Trophoblast cell (in vitro differentiated cells and primary cell): ENCODE results near the gene MGMT.

ENCODE experiments used
- DNase-seq, 2 donors: peaks; one replicate each; pipeline ENCODE4 v3.0.0-alpha.2; 2016
- H2AFZ ChIP-seq: 2 replicates; pipeline ENCODE4 v1.6.1; 2013; ENCODE audit warnings: low read length, moderate library complexity, mild to moderate bottlenecking; ENCODE audit not compliant: insufficient read depth, poor library complexity
- H2AK5ac ChIP-seq: 2 replicates; pipeline ENCODE4 v1.6.1; 2013; ENCODE audit warnings: mild to moderate bottlenecking, low read length
- H2BK120ac ChIP-seq: 2 replicates; pipeline ENCODE4 v1.6.1; 2013; ENCODE audit warnings: low read length, mild to moderate bottlenecking, moderate library complexity; ENCODE audit not compliant: insufficient read depth, poor library complexity
- H2BK12ac ChIP-seq: 2 replicates; pipeline ENCODE4 v1.6.1; 2013; ENCODE audit warnings: mild to moderate bottlenecking, low read length, moderate library complexity
- H2BK5ac ChIP-seq: 2 replicates; pipeline ENCODE4 v1.6.1; 2013; ENCODE audit warnings: low read length, low read depth, moderate library complexity, mild to moderate bottlenecking; ENCODE audit not compliant: poor library complexity
- H3K14ac ChIP-seq: 2 replicates; pipeline ENCODE4 v1.6.1; 2013; ENCODE audit warnings: mild to moderate bottlenecking, low read length
- H3K18ac ChIP-seq: 2 replicates; pipeline ENCODE4 v1.6.1; 2013; ENCODE audit warnings: mild to moderate bottlenecking, low read length
- H3K23ac ChIP-seq: 2 replicates; pipeline ENCODE4 v1.6.1; 2013; ENCODE audit warnings: low read length
- H3K27ac ChIP-seq: 2 replicates; pipeline ENCODE4 v1.5.1; 2013; ENCODE audit warnings: low read depth, mild to moderate bottlenecking, inconsistent platforms, low read length, moderate library complexity
- H3K27me3 ChIP-seq: 2 replicates; pipeline ENCODE4 v1.6.1; 2013; ENCODE audit warnings: inconsistent platforms, mild to moderate bottlenecking, low read length, moderate library complexity; ENCODE audit not compliant: insufficient read depth
- H3K36me3 ChIP-seq, 2 experiments: 1 replicate in 1 of 2; 2 replicates in 1 of 2; pipeline ENCODE4 v1.6.1; 2013; ENCODE audit warnings: low read length in 2 of 2, mild to moderate bottlenecking in 2 of 2, moderate library complexity in 1 of 2; ENCODE audit not compliant: insufficient read depth in 2 of 2, control insufficient read depth in 1 of 2
- H3K4ac ChIP-seq: 2 replicates; pipeline ENCODE4 v1.6.1; 2013; ENCODE audit warnings: low read depth, mild to moderate bottlenecking, low read length, moderate library complexity
- H3K4me1 ChIP-seq, 2 experiments: 1 replicate in 1 of 2; 2 replicates in 1 of 2; pipeline ENCODE4 v1.6.1; 2013; ENCODE audit warnings: low read length in 2 of 2, mild to moderate bottlenecking in 2 of 2, moderate library complexity in 1 of 2; ENCODE audit not compliant: insufficient read depth in 2 of 2, control insufficient read depth in 1 of 2
- H3K4me2 ChIP-seq: 2 replicates; pipeline ENCODE4 v1.6.1; 2013; ENCODE audit warnings: inconsistent platforms, mild to moderate bottlenecking, low read length, moderate library complexity
- H3K4me3 ChIP-seq: 2 replicates; pipeline ENCODE4 v1.5.1; 2013; ENCODE audit warnings: mild to moderate bottlenecking, low read depth, low read length, inconsistent platforms
- H3K79me1 ChIP-seq: one replicate; pipeline ENCODE4 v1.6.1; 2013; ENCODE audit warnings: low read length
- H3K79me2 ChIP-seq: 2 replicates; pipeline ENCODE4 v1.6.1; 2013; ENCODE audit warnings: low read length, mild to moderate bottlenecking; ENCODE audit not compliant: control insufficient read depth, insufficient read depth, poor library complexity
- H3K9ac ChIP-seq: 2 replicates; pipeline ENCODE4 v1.6.1; 2013; ENCODE audit warnings: mild to moderate bottlenecking, low read length
- H3K9me3 ChIP-seq: 2 replicates; pipeline ENCODE4 v1.6.1; 2013; ENCODE audit warnings: low read depth, mild to moderate bottlenecking, control low read depth, inconsistent platforms, low read length; ENCODE audit not compliant: insufficient read depth
- H4K12ac ChIP-seq: 2 replicates; pipeline ENCODE4 v1.6.1; 2013; ENCODE audit warnings: low read depth, mild to moderate bottlenecking, low read length, moderate library complexity
- H4K8ac ChIP-seq: 2 replicates; pipeline ENCODE4 v1.6.1; 2013; ENCODE audit warnings: low read depth, mild to moderate bottlenecking, low read length, moderate library complexity
- H4K91ac ChIP-seq: one replicate; pipeline ENCODE4 v1.6.1; 2013; ENCODE audit warnings: low read depth, mild to moderate bottlenecking, low read length, moderate library complexity
- WGBS: extraction: QIAGEN DNeasy Blood & Tissue Kit; methylation state at CpG from one replicate; pipeline ENCODE4 v1.1.7; 2013; ENCODE audit warnings: missing lambda C conversion rate; ENCODE audit not compliant: insufficient read length, insufficient coverage; ENCODE audit errors: extremely low coverage; 5-methylcytosine and 5-hydroxymethylcytosine counted together

MGMT gene

DNA sequence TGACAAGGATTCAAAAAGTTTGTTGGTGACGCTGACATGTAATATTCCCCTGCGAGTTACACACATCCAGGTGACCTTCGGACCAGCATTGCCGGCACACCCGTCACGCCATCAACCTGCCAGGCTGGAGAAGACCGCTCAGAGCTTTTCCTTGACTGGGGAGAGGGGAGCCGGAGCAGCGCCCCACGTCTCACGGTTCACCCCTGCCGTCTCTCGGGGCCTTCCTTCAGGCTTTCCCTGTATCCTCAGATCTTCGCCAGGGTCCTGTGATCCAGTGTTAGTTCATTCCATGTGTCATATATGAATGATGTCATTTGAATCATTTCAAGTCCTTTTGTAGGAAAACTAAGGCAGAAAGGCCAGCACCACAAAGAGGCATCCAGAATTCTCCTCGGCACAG lies 127.8 kb downstream of the MGMT start:
- Histone ChIP-seq H3K4me2 (no peak overlapping the region), H3K79me1 (no peaks in the 10 kb centered on the region), H4K91ac (no peak overlapping the region), H3K9ac (no peak overlapping the region), H3K23ac (no peak overlapping the region), H3K4ac (no peak overlapping the region), H3K27me3 (no peaks in the 10 kb centered on the region), H3K36me3 (no peaks in the 10 kb centered on the region), H2AK5ac (no peak overlapping the region), H2BK5ac (no peak overlapping the region), H2AFZ (no peak overlapping the region), H3K4me1 (no peaks in the 10 kb centered on the region), H2BK120ac (no peak overlapping the region), H4K12ac (no peak overlapping the region), H3K14ac (no peak overlapping the region), H3K18ac (no peak overlapping the region), H2BK12ac (no peak overlapping the region), H3K4me3 (no peak overlapping the region), H3K9me3 (peaks cover 5% of the 10 kb centered on the region), H3K79me2 (no peaks in the 10 kb centered on the region), H3K27ac (no peak overlapping the region), H4K8ac (no peak overlapping the region)
- no peak for DNase-seq
- WGBS, result no CpG with 5 or more reads among the region's 15 CpGs

DNA sequence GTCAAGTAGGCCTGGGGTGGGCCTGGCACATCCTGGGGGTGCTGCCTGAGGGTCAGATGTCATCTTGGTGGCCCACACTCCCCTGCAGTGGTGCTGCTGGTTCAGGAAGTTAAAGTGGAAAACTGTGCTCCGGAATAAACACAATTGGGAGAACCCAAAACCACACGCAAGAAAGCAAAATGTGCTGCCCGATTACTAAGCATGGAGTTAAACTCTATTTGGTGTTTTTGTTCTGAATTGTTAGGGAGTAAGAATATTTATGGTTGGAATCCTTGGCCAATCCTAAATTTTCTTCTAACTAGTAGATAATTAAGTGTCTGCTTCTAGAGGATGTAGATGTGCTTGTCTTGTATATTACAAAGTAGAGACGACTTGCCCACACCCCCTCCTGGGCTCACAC lies 131.4 kb downstream of the MGMT start:
- WGBS, result no CpG with 5 or more reads among the region's 4 CpGs
- no peaks in the 10 kb centered on the region for H3K27me3 ChIP-seq
- H3K9me3 ChIP-seq, result peaks cover 5% of the 10 kb centered on the region

GRCh38 chr10:129599160-129599559 lies 132.1 kb downstream of the MGMT start:
- H4K91ac ChIP-seq, result no peak overlapping the region
- H3K4ac ChIP-seq, result no peak overlapping the region
- no peak overlapping the region for H3K4me3 ChIP-seq
- H2BK12ac ChIP-seq, result no peak overlapping the region
- H2BK5ac ChIP-seq, result no peak overlapping the region
- no peak for DNase-seq
- no peak overlapping the region for H2AK5ac ChIP-seq
- H3K9ac ChIP-seq, result no peak overlapping the region
- no peak overlapping the region for H3K14ac ChIP-seq
- H3K4me1 ChIP-seq, result no peaks in the 10 kb centered on the region
- no peak overlapping the region for H3K4me2 ChIP-seq
- no peak overlapping the region for H3K27ac ChIP-seq
- H3K18ac ChIP-seq, result no peak overlapping the region
- H2AFZ ChIP-seq, result no peak overlapping the region
- no CpG with 5 or more reads among the region's 5 CpGs for WGBS
- no peaks in the 10 kb centered on the region for H3K27me3 ChIP-seq
- H4K8ac ChIP-seq, result no peak overlapping the region
- H3K36me3 ChIP-seq, result no peaks in the 10 kb centered on the region
- H3K79me2 ChIP-seq, result no peaks in the 10 kb centered on the region
- H3K9me3 ChIP-seq, result peaks cover 5% of the 10 kb centered on the region
- H4K12ac ChIP-seq, result no peak overlapping the region
- no peak overlapping the region for H2BK120ac ChIP-seq
- no peaks in the 10 kb centered on the region for H3K79me1 ChIP-seq
- H3K23ac ChIP-seq, result no peak overlapping the region

More for the DNA sequence above, 131.4 kb downstream of the MGMT start:
- Histone ChIP-seq H4K91ac (no peak overlapping the region), H2AFZ (no peak overlapping the region), H3K79me2 (no peaks in the 10 kb centered on the region), H2BK120ac (no peak overlapping the region), H3K4ac (no peak overlapping the region), H2BK5ac (no peak overlapping the region), H4K12ac (no peak overlapping the region), H2BK12ac (no peak overlapping the region), H3K4me1 (no peaks in the 10 kb centered on the region), H3K36me3 (no peaks in the 10 kb centered on the region), H4K8ac (no peak overlapping the region), H3K9ac (no peak overlapping the region), H2AK5ac (no peak overlapping the region), H3K23ac (no peak overlapping the region), H3K27ac (no peak overlapping the region), H3K18ac (no peak overlapping the region), H3K14ac (no peak overlapping the region), H3K4me2 (no peak overlapping the region), H3K79me1 (no peaks in the 10 kb centered on the region), H3K4me3 (no peak overlapping the region)
- no peak for DNase-seq

- Histone ChIP-seq H3K4ac (no peak overlapping the region), H3K27ac (no peak overlapping the region), H2BK5ac (no peak overlapping the region), H3K14ac (no peak overlapping the region), H3K4me1 (no peaks in the 10 kb centered on the region), H3K36me3 (no peaks in the 10 kb centered on the region), H3K27me3 (no peaks in the 10 kb centered on the region), H3K79me1 (no peaks in the 10 kb centered on the region), H4K91ac (no peak overlapping the region), H3K23ac (no peak overlapping the region), H3K9me3 (no peaks in the 10 kb centered on the region), H2BK120ac (no peak overlapping the region), H2BK12ac (no peak overlapping the region), H3K18ac (no peak overlapping the region), H3K4me3 (no peak overlapping the region), H3K9ac (no peak overlapping the region), H2AFZ (no peak overlapping the region), H4K12ac (no peak overlapping the region), H3K4me2 (no peak overlapping the region), H2AK5ac (no peak overlapping the region), H3K79me2 (no peaks in the 10 kb centered on the region), H4K8ac (no peak overlapping the region)
- WGBS, result no CpG with 5 or more reads among the region's 10 CpGs
- DNase-seq, result no peak
Observed at GRCh38 chr10:129601737-129602136, 134.7 kb downstream of the MGMT start.
